ENCODE measurements around the gene KIF1C.
"Not testable (repeated sequence)": the region's sequence is repeated elsewhere in the genome, so short reads cannot be mapped to it uniquely, and the experiment has no call there.

KIF1C gene

GRCh38 chr17:5002121-5002788 lies 4.5 kb downstream of the KIF1C start:
- DNase-seq = no peak

DNA sequence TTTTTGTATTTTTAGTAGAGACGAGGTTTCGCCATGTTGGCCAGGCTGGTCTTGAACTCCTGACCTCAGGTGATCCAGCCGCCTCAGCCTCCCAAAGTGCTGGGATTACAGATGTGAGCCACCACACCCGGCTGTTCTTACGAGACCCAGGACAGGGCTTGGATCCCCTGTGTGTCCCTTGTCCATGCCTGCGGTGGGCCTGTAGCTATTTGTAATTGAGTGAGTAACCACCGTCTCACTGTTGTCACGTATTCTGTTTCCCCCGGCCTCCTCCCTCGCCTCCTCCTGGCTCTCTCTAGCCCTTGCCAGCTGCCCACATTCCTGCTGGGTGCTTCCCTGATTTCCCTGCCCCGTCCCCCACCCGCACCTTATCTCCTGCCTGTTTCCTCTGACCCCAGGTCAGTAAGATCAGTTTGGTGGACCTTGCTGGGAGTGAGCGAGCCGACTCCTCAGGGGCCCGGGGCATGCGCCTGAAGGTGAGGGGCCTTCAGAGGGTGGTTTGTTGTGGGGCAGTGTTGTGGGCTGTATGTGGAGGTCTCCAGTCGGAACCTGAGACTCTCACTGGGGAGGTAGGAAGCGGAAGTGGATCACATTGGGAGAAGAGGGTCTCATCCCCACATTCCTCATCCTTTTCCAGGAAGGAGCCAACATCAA lies 5.6 kb downstream of the KIF1C start:
- DNase-seq = no peak

DNA sequence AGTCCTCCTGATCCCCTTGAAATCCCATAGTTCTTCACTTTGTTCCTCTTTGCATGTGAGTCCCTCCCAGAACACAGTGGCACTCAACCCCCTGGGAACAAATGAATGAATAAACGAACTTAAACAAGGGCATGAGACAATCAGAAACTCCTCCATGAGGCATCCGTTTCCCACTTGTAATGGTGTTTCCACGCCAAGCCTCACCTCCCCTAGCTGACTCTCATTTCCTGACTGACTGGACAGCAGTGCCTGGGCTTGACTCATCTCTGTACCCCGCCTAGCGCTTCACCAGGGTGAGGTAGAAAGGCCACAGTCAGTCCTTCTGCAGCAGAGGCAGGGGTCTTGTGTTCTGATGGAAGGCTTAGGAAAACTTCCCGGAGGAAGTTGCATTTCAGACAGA lies 14.2 kb downstream of the KIF1C start:
- DNase-seq = no peak

DNA sequence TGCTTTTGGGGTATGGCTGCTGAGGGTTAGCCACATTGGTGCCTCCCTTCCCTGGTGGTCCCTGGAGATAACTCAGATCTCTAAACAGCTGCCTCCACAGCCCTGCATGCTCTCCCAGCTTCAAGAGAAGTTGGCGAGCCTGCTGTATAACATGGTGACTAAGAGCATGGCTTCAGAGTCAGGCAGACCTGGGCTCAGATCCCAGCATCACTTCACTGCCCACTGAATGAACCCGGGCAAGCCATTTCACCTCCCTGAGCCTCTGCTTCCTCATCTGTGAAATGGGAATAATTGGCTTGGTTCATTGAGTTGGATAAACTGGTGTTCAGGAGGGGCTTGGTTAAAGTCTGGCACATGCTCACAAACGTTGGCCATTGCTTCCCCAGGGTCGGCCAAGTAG lies 16.6 kb downstream of the KIF1C start:
- DNase-seq = no peak

DNA sequence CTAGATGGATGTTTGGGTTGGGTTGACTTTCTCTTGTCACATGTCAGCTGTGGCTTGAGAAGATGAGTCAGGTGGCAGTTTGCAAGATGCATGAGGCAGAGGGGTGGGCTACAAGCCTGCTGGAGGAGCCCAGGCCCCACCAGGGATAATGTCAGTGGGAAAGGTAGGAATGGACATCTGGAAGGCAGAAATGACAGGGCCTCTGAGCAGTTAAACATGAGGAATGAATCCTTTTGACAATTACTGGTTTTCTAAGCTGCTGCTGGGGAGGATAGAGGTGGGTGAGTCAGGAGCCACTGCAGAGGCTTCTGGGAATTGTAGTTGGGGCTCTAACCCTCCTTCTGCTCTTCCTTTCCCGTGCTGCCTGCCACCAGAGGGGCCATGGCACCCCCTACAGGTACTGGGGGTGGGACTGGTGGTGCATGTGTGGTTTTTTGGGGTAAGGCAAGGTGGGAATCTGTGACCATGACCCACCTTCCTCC lies 21.8 kb downstream of the KIF1C start:
- no peak for DNase-seq

- no peak for DNase-seq
Measured at GRCh38 chr17:5020502-5021023, 22.8 kb downstream of the KIF1C start.

- DNase-seq = no peak
Measured at GRCh38 chr17:5022171-5022711, 24.5 kb downstream of the KIF1C start.

GRCh38 chr17:5023588-5024147 lies 25.9 kb downstream of the KIF1C start:
- DNase-seq = no peak

DNA sequence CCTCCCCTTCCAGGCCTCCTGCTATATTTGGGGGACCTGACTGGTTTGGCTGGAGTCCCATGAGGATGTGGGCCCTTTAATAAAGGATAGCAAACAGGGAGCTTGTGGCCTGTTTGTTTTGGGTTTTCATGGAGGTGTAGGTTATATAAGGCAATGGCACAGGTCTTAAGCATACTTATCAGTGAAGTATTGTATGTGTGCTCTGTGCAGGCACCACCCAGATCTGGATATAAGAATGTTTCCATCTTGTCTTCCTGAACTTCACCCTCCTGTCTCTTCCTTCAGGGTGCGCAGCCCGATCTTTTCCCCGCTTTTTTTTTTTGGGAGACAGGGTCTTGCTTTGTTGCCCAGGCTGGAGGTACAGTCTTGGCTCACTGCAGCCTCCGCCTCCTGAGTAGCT lies 26.9 kb downstream of the KIF1C start:
- DNase-seq = no peak

DNA sequence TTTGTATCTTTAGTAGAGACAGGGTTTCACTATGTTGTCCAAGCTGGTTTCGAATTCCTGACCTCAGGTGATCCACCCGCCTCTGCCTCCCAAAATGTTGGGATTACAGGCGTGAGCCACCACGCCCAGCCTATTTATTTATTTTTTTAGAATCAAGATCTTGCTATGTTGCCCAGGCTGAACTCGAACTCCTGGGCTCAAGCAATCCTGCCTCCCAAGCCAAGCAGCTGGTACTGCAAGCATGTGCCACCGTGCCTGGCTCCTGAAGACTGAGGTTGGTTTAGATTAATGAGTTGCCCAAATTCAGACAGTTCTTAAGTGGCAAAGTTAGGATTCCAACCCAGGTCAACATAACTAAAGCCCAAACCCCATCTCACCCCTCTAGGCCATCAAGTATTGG lies 29.5 kb downstream of the KIF1C start:
- DNase-seq = no peak

DNA sequence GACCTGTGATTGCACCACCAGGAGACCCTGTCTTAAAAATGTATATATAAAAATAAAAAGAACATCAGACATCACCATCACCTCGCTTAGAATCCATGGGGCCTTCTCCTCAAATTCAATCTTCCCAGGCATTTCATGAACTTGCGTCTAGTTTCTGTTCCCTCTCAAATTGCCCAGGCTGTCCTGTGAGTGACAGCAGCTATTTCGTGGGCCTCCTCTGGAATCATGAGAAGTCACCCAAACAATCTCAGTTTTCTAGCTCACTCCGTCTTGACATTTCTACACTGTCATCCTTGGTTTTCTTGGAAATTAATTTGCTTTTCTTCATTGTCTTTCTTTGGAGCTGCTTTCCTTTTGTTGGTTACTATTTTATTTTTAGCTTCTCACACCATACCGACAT lies 30.2 kb downstream of the KIF1C start:
- DNase-seq = no peak

- not testable (repeated sequence) for DNase-seq
Measured at GRCh38 chr17:5030168-5030567, 32.4 kb downstream of the KIF1C start.

- DNase-seq = no peak
Measured at GRCh38 chr17:5031365-5032082, 33.8 kb downstream of the KIF1C start.

DNA sequence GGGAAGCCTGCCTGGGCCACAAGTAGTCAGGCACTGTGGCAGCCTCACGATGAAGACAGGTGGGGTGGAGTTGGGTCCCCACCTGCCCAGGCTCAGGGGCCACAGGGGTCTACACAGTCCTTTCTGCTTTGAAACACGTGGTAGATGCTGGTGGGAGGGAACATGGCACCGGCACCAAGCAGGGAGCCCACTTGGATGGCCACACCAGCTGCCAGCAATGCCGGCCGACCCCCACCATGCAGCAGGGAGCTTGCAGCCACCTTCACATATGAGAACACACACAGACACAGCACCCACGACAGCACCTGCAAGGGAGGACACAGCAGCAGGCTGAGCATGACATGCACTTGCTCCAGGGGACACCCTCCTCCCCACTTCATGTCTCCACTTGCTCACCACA lies 35.1 kb downstream of the KIF1C start:
- DNase-seq = no peak

GRCh38 chr17:5033352-5034015 lies 35.7 kb downstream of the KIF1C start:
- no peak for DNase-seq

DNA sequence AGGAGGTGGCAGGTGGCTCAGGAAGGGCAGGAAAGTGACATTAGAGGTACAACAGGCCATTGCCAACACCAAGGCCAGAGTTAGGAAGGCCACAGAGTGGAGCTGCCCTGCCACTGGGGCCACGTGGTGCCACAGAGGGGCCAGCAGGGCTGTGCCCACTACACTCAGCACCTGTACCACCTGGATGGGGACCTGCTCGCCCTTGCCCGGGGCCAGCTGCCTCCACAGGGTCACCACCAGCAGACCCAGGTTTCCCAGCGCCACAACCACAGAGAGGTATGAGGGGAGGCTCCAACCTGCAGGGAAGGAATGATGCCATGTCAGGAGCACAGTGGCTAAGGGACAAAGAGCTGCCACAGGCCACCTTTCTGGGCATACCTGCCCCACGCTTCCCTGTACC lies 36.3 kb downstream of the KIF1C start:
- no peak for DNase-seq

DNA sequence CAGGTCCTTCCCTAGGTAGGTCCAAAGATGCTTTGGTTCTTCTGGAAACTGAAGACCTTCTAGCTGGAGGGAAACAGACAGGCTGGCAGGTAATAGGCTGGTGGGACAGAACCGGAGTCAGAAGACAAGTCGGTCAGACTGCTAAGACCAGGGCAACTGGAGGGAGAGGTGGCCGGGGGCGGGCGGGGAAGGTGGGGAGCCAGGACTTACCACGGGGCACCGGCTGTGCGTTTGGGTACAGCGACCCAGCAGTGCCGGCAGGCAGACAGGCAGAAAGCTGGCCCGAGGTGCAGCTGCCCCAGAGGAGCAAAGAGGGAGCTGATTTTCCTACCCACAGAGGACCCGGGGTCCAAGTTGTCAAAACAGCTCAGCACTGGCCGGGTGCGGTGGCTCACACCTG lies 36.9 kb downstream of the KIF1C start:
- DNase-seq = no peak

GRCh38 chr17:5035315-5035714 lies 37.6 kb downstream of the KIF1C start, which contains the start of gene SLC52A1:
TSS of gene SLC52A1 (minus strand) at chr17:5035426. CDS start at chr17:5034606, 820 bp downstream.
- DNase-seq = no peak

- no peak for DNase-seq
Measured at GRCh38 chr17:5042157-5043022, 44.6 kb downstream of the KIF1C start.

- DNase-seq = no peak
Measured at GRCh38 chr17:5043524-5043923, 45.8 kb downstream of the KIF1C start.

DNA sequence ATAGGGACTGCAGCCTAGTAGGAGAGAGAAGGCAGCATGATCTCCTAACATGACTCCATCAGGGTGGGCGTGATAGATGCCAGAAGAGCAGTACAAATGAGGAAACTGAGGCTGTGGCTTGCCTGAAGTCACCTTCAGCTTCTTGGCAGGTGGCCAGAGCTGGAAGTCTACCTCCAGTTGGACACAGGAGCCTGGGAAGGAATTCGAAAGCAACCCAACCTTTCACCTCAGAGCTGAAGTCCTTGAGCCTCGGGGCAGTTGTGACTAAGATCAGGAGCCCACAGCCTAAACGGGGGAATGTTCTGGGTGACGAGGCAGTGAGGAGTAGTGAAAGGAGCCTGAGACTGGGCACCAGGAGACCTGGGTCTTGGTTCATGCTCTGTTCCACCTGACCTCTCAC lies 46.9 kb downstream of the KIF1C start:
- DNase-seq = no peak

GRCh38 chr17:5045496-5045895 lies 47.7 kb downstream of the KIF1C start:
- DNase-seq = no peak

Data from GOT3 (cell line).